Hepatocyte (in vitro differentiated cells): ENCODE measurements around the gene CTSW. TPM values are rescaled to one million over a fixed set of nuclear protein-coding genes. Genes with fewer than 3 reads are reported as not detected.

Experiments used
- DNase-seq: peaks from one replicate; pipeline ENCODE4 v3.0.0-alpha.2; 2016; ENCODE audit warnings: low spot score
- H2AFZ ChIP-seq: fragments of 200-600 bp; sonication (generic); 2 replicates; pipeline ENCODE4 v1.6.0; 2016; ENCODE audit warnings: antibody characterized with exemption, mild to moderate bottlenecking
- H3K27ac ChIP-seq: fragments of 200-600 bp; sonication (generic); 2 replicates; pipeline ENCODE4 v1.5.1; 2016; ENCODE audit warnings: mild to moderate bottlenecking
- H3K27me3 ChIP-seq: fragments of 200-600 bp; sonication (generic); 2 replicates; pipeline ENCODE4 v1.6.1; 2016
- H3K36me3 ChIP-seq: fragments of 200-600 bp; sonication (generic); replicated peaks from 2 replicates; pipeline ENCODE4 v1.5.1; 2016; ENCODE audit warnings: low read depth; ENCODE audit not compliant: insufficient read depth
- H3K4me1 ChIP-seq: fragments of 200-600 bp; sonication (generic); 2 replicates; pipeline ENCODE4 v1.5.1; 2016; ENCODE audit warnings: mild to moderate bottlenecking, moderate library complexity; ENCODE audit not compliant: insufficient read depth
- H3K4me2 ChIP-seq: fragments of 200-600 bp; sonication (generic); 2 replicates; pipeline ENCODE4 v1.6.0; 2016
- H3K4me3 ChIP-seq: fragments of 200-600 bp; sonication (generic); 2 replicates; pipeline ENCODE4 v1.5.1; 2016; ENCODE audit warnings: mild to moderate bottlenecking
- H3K79me2 ChIP-seq: fragments of 200-600 bp; sonication (generic); 2 replicates; pipeline ENCODE4 v1.6.0; 2017; ENCODE audit warnings: mild to moderate bottlenecking
- H3K9me2 ChIP-seq: fragments of 200-600 bp; sonication (generic); replicated peaks from 2 replicates; pipeline ENCODE4 v1.6.0; 2017; ENCODE audit warnings: mild to moderate bottlenecking; ENCODE audit not compliant: insufficient read depth
- H3K9me3 ChIP-seq: fragments of 200-600 bp; sonication (generic); 2 replicates; pipeline ENCODE4 v1.5.1; 2016; ENCODE audit warnings: low read depth, mild to moderate bottlenecking
- H4K20me1 ChIP-seq: fragments of 200-600 bp; sonication (generic); 2 replicates; pipeline ENCODE4 v1.6.0; 2016; ENCODE audit warnings: mild to moderate bottlenecking; ENCODE audit not compliant: insufficient read depth, poor library complexity, severe bottlenecking
- EZH2 ChIP-seq: fragments of 200-600 bp; sonication (generic); IDR thresholded peaks from 2 replicates; pipeline ENCODE4 v1.6.1; 2016; ENCODE audit warnings: antibody characterized with exemption, mild to moderate bottlenecking, borderline replicate concordance
- EZH2phosphoT487 ChIP-seq: fragments of 200-600 bp; sonication (generic); IDR thresholded peaks from one replicate; pipeline ENCODE4 v1.6.1; 2018; ENCODE audit warnings: antibody characterized with exemption, mild to moderate bottlenecking, low read depth, moderate library complexity; ENCODE audit not compliant: unreplicated experiment, severe bottlenecking
- WGBS: methylation state at CpG from one replicate; pipeline ENCODE4 v1.1.6; 2016; ENCODE audit warnings: low lambda C conversion rate; ENCODE audit errors: missing lambda C conversion rate; 5-methylcytosine and 5-hydroxymethylcytosine counted together
- polyA plus RNA-seq: library from polyadenylated mRNA; unstranded; fragments of >200 nt; fragmentation: Nextera tagmentation; extraction: Ambion mirVana; gene quantifications from 2 replicates; pipeline ENCODE4 v1.2.1, GENCODE V29; 2016
- total RNA-seq: library from RNA; depleted of rRNA; stranded (reverse); fragments of >200 nt; gene quantifications from 2 replicates; pipeline ENCODE4 v1.2.3, GENCODE V29; 2014
- TF ChIP-seq, protein P1 (sequence below): fragments of 200-600 bp; sonication (generic); IDR thresholded peaks from 2 replicates; pipeline ENCODE4 v1.5.1; 2016; ENCODE audit warnings: antibody characterized with exemption, mild to moderate bottlenecking; ENCODE audit not compliant: poor library complexity

The CTSW gene
- total and polyA plus RNA-seq, 2 experiments from 2014 or later, result 0.15 TPM; not detected in 1

DNA sequence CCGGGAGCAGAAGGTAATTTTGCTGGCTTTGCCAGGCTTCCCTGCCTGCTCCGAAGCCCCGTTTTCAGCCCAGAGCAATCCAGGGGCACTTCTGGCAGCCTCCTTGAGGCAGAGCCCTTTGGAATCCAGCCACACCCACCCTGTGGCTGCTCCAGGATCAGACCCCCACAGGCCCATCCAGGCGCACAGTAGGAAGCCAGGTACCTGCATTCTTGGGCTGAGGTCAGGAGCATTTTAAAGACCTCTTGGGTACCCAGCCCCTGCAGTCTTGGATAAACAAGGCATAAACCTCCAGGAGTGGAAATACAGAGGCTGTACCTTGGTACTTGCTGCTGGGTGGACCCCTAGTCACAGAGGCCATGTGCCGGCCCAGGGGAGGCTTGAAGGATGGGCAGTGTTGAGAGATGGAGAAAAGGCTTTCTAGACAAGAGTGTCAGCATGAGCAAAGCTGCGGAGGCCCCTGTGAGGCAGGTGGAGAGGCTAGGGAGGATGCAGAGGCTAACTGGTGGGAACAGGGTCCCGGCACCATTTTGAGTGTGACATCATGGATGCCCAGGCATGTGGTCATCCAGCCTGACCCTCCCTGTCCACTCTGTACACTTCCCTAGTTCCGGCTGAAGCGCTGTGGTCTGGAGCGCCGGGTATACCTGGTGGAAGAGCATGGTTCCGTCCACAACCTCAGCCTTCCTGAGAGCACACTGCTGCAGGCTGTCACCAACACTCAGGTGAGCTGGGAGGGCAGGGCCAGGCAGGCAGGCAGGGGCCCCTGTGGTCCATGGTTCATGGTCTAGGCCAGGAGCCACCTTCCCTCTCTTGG, 15.5 kb upstream of the CTSW start:
- no peak for TF ChIP-seq EZH2phosphoT487
- no peaks in the 10 kb centered on the region for H4K20me1 ChIP-seq

DNA sequence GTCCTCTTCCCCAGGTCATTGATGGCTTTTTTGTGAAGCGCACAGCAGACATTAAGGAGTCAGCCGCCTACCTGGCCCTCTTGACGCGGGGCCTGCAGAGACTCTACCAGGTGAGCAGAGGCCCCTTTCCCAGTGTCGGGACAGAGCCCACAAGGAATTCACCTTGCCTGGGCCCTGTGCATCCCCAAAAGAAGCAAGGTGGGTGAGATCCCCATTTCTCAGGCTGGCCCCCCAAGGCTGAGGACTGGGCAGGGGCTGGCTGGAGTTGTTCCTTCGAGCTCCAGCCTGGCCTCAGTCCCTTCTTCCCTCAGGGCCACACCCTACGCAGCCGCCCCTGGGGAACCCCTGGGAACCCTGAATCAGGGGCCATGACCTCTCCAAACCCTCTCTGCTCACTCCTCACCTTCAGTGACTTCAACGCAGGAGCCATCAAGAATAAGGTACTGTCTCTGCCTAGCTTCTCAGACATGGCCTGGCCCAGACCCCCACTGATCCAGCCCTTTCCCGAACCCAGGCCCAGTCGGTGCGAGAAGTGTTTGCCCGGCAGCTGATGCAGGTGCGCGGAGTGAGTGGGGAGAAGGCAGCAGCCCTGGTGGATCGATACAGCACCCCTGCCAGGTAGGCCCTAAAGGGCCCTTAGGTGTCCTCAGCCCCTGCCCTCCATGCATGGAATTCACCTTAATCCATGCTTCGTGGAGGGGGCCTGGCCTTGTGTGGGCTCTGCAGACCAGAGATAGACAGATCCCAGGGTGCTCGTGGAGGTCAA, 14.7 kb upstream of the CTSW start:
- no peak overlapping the region for H2AFZ ChIP-seq
- no peak overlapping the region for H3K4me3 ChIP-seq
- H3K4me1 ChIP-seq, result peaks cover 9% of the 10 kb centered on the region
- H3K9me3 ChIP-seq, result no peaks in the 10 kb centered on the region
- no peak for DNase-seq
- H3K4me2 ChIP-seq, result no peak overlapping the region
- 91% methylated on average over 18 of the region's 18 CpGs for WGBS
- no peaks in the 10 kb centered on the region for H4K20me1 ChIP-seq
- H3K79me2 ChIP-seq, result peaks cover 21% of the 10 kb centered on the region
- H3K27ac ChIP-seq, result no peak overlapping the region
- H3K9me2 ChIP-seq, result no peaks in the 10 kb centered on the region
- TF ChIP-seq EZH2phosphoT487, result no peak
- TF ChIP-seq, protein P1, sequence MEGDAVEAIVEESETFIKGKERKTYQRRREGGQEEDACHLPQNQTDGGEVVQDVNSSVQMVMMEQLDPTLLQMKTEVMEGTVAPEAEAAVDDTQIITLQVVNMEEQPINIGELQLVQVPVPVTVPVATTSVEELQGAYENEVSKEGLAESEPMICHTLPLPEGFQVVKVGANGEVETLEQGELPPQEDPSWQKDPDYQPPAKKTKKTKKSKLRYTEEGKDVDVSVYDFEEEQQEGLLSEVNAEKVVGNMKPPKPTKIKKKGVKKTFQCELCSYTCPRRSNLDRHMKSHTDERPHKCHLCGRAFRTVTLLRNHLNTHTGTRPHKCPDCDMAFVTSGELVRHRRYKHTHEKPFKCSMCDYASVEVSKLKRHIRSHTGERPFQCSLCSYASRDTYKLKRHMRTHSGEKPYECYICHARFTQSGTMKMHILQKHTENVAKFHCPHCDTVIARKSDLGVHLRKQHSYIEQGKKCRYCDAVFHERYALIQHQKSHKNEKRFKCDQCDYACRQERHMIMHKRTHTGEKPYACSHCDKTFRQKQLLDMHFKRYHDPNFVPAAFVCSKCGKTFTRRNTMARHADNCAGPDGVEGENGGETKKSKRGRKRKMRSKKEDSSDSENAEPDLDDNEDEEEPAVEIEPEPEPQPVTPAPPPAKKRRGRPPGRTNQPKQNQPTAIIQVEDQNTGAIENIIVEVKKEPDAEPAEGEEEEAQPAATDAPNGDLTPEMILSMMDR, result no peak
- no peak for TF ChIP-seq EZH2
- no peaks in the 10 kb centered on the region for H3K27me3 ChIP-seq
- H3K36me3 ChIP-seq, result no peaks in the 10 kb centered on the region

More for the DNA sequence above, 15.5 kb upstream of the CTSW start:
- Histone ChIP-seq H3K36me3 (no peaks in the 10 kb centered on the region), H3K27ac (no peak overlapping the region), H3K4me1 (peaks cover 9% of the 10 kb centered on the region), H3K27me3 (no peaks in the 10 kb centered on the region), H3K4me3 (no peak overlapping the region), H3K9me3 (no peaks in the 10 kb centered on the region), H3K4me2 (no peak overlapping the region), H3K9me2 (no peaks in the 10 kb centered on the region), H3K79me2 (peaks cover 21% of the 10 kb centered on the region), H2AFZ (no peak overlapping the region)
- 87% methylated on average over 12 of the region's 12 CpGs for WGBS
- no peak for DNase-seq

DNA sequence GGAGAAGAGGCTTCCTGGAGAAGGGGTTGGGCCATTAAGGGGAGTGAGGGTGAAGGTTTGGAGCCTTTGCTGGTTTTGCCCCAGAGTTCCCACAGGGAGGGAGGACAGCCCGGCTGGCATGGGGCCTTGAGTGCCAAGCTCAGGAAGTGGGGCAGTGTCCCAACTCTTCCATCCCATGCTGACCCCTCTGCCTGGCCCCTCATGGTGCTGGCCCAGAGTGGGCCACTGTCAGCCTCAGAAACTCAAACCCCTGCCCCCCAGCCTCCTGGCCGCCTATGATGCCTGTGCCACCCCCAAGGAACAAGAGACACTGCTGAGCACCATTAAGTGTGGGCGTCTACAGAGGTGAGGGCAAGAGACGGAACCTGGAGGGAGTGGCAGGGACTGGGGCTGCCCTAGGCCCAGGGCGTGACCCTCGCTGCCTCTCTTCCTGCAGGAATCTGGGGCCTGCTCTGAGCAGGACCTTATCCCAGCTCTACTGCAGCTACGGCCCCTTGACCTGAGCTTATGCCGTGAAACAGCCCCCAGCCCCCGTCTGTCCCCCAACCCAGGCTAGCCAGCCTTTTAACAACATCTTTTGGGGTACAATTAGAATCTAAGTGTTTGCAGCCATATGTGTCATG, 14.0 kb upstream of the CTSW start:
- H4K20me1 ChIP-seq, result no peaks in the 10 kb centered on the region
- H3K36me3 ChIP-seq, result no peaks in the 10 kb centered on the region
- H3K9me2 ChIP-seq, result no peaks in the 10 kb centered on the region
- no peak for TF ChIP-seq EZH2phosphoT487
- TF ChIP-seq EZH2, result no peak
- TF ChIP-seq, protein P1, result no peak
- WGBS, result 95% methylated on average over 9 of the region's 9 CpGs
- DNase-seq, result no peak
- peaks cover 9% of the 10 kb centered on the region for H3K4me1 ChIP-seq
- no peak overlapping the region for H3K4me2 ChIP-seq
- peaks cover 21% of the 10 kb centered on the region for H3K79me2 ChIP-seq
- no peaks in the 10 kb centered on the region for H3K27me3 ChIP-seq
- no peak overlapping the region for H3K27ac ChIP-seq
- no peak overlapping the region for H3K4me3 ChIP-seq
- no peaks in the 10 kb centered on the region for H3K9me3 ChIP-seq
- no peak overlapping the region for H2AFZ ChIP-seq
